Kidney (tissue), 14 donors: Measurements from ENCODE around the gene ELK4. TPM values are rescaled to one million over a fixed set of nuclear protein-coding genes. Genes with fewer than 3 reads are reported as not detected.
A peak's percentile ranks its signal among the peaks of the same experiment; 100 is the strongest.

ENCODE experiments used
- DNase-seq, 5 donors: peaks; one replicate each; pipeline ENCODE4 v3.0.0-alpha.2; 2013 to 2020
- FAIRE-seq: peaks from 2 replicates; lab custom pipeline; 2012; peaks lifted over from hg19 to GRCh38; lab: Jason Lieb, UNC
- H3K27ac ChIP-seq, 2 donors: one replicate each; pipeline ENCODE4 v1.7.0; 2013; ENCODE audit warnings: low read depth in 2 of 2, low read length in 2 of 2, inconsistent platforms in 1 of 2
- H3K27me3 ChIP-seq: one replicate; pipeline ENCODE4 v1.7.1; 2013; ENCODE audit warnings: low read length, inconsistent platforms; ENCODE audit not compliant: control insufficient read depth, insufficient read depth
- H3K36me3 ChIP-seq, 3 donors: one replicate each; pipeline versions ENCODE4 v1.7.0 to v1.7.1; 2013; ENCODE audit warnings: low read length in 3 of 3, control low read depth in 1 of 3, inconsistent platforms in 1 of 3; ENCODE audit not compliant: insufficient read depth in 3 of 3, control insufficient read depth in 2 of 3
- H3K4me1 ChIP-seq, 3 donors: one replicate each; pipeline versions ENCODE4 v1.7.0 to v1.7.1; 2013; ENCODE audit warnings: low read length in 3 of 3, inconsistent platforms in 1 of 3, low read depth in 1 of 3; ENCODE audit not compliant: control insufficient read depth in 2 of 3, insufficient read depth in 2 of 3
- H3K4me3 ChIP-seq, 3 donors: one replicate each; pipeline versions ENCODE4 v1.7.0 to v1.8.1; 2013; ENCODE audit warnings: low read length in 3 of 3, control low read depth in 1 of 3, inconsistent platforms in 1 of 3
- H3K9ac ChIP-seq, 3 donors: one replicate each; pipeline versions ENCODE4 v1.7.0 to v1.7.1; 2013; ENCODE audit warnings: low read length in 3 of 3, control low read depth in 1 of 3, inconsistent platforms in 1 of 3
- H3K9me3 ChIP-seq, 3 donors: one replicate each; pipeline versions ENCODE4 v1.7.0 to v1.7.1; 2013; ENCODE audit warnings: low read length in 3 of 3, control low read depth in 1 of 3, inconsistent platforms in 1 of 3; ENCODE audit not compliant: control insufficient read depth in 2 of 3, insufficient read depth in 1 of 3
- intact Hi-C: fragments of 100-400 bp; cut with DNase I; formaldehyde crosslinking; loops from one replicate; pipeline ENCODE4 v1.11.1; 2022
- polyA plus RNA-seq: library from polyadenylated mRNA; stranded (reverse); fragments of 350-450 nt; fragmentation: Illumina TruSeq; extraction: RNeasy Lipid Tissue Mini Kit (QIAGEN cat#74804); gene quantifications from one replicate; pipeline ENCODE4 v1.2.3, GENCODE V29; 2014; ENCODE audit warnings: low read depth, low replicate concordance; ENCODE audit not compliant: insufficient read depth
- total RNA-seq: library from RNA; stranded (reverse); fragmentation: NEBNext Ultra II Directional; extraction: Animal tissue kit (Norgen Biotek cat#: 25700); gene quantifications from one replicate; pipeline ENCODE4 v1.2.1, GENCODE V29; 2021
- TF ChIP-seq, protein P1 (sequence below): IDR thresholded peaks from 3 replicates; pipeline ENCODE4 v1.5.1; 2012; ENCODE audit warnings: mild to moderate bottlenecking, moderate library complexity, borderline replicate concordance; ENCODE audit not compliant: insufficient read depth; ENCODE audit errors: extremely low read depth
- donor health status: control.
- donor health status: control.
- donor health status: control.
- donor health status: control.
- donor health status: control.
- donor health status: DM: yes; HTN: yes; CAD: no.
- donor health status: Normal renal cell carcinoma (clear cell type).

The ELK4 gene
- total and polyA plus RNA-seq, 2 donors from 2014 or later, result 4.2 to 87.3 TPM

DNA sequence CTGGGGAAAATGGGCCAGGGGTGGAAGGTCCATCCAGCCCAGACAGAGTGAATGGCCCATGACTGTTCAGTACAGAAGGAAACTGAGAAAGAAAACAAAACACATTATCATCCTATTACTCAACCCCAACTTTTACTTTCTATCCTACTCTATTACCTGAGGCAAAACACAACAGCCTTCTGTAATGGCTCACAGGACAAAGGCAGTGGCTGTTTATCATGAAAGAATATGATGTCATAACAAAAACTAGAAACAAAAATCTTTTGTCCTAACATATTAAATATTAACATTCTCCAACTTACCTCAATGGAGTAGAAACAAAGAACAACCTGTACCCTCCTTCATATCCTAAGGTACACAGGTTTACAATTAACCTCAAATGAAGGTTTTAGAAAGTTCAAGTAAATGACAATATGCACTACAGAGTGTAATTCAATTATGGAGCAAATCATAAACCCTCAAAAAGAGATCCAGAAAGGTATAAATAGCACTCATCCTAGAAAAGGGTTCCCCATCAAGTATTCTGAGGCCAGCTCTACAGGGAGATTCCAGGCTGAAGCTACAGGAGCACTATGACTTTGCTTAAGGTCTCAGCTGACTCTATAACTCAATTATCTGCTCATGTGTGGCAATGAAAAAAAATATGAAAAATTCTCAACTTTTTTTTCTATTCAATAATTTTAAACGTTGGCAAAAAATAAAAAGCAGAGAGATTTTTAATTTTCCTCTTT is 15.1 kb downstream of the ELK4 start:
- intact Hi-C loops, result no loop called here
- peaks cover 0 to 13% (median 3%) of the 10 kb centered on the region in 3 donors for H3K4me1 ChIP-seq
- peak overlapping the region; percentile 32 to 61 for H3K27ac ChIP-seq

DNA sequence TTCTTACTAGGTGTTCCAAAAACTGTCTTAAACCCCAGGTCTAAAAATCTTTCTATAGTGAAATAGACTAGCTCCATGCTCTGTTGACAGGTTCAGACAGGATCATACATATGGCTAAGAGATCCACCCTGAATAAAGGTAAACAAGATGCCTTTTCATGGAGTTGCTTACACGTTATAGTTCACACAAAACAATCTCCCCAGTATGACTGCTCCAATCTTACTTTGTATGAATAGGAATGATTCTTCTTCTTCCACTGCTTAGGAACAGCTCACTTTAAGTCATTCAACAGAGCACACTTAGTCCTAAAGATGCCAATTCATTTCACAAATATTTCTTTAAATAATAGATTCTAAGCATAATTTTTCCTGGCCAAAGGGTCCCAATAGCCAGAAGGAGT is 16.0 kb downstream of the ELK4 start:
- Histone ChIP-seq H3K27me3 (no peaks in the 10 kb centered on the region), H3K27ac (no peak overlapping the region), H3K9ac (no peak overlapping the region), H3K9me3 (no peaks in the 10 kb centered on the region), H3K36me3 (peaks cover 5 to 25% (median 16%) of the 10 kb centered on the region in 3 donors), H3K4me1 (peaks cover 4 to 16% (median 4%) of the 10 kb centered on the region in 3 donors), H3K4me3 (no peak overlapping the region)
- TF ChIP-seq, protein P1, sequence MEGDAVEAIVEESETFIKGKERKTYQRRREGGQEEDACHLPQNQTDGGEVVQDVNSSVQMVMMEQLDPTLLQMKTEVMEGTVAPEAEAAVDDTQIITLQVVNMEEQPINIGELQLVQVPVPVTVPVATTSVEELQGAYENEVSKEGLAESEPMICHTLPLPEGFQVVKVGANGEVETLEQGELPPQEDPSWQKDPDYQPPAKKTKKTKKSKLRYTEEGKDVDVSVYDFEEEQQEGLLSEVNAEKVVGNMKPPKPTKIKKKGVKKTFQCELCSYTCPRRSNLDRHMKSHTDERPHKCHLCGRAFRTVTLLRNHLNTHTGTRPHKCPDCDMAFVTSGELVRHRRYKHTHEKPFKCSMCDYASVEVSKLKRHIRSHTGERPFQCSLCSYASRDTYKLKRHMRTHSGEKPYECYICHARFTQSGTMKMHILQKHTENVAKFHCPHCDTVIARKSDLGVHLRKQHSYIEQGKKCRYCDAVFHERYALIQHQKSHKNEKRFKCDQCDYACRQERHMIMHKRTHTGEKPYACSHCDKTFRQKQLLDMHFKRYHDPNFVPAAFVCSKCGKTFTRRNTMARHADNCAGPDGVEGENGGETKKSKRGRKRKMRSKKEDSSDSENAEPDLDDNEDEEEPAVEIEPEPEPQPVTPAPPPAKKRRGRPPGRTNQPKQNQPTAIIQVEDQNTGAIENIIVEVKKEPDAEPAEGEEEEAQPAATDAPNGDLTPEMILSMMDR, result no peak
- FAIRE-seq, result no peak
- DNase-seq, result no peak
- intact Hi-C loops, result no loop called here

More for the DNA sequence above, 15.1 kb downstream of the ELK4 start:
- no peaks in the 10 kb centered on the region for H3K27me3 ChIP-seq
- TF ChIP-seq, protein P1, result no peak
- no peaks in the 10 kb centered on the region for H3K9me3 ChIP-seq
- FAIRE-seq (peak; percentile 8), DNase-seq (no peak)
- H3K9ac ChIP-seq, result no peak overlapping the region
- no peak overlapping the region for H3K4me3 ChIP-seq
- H3K36me3 ChIP-seq, result peaks cover 5 to 25% (median 16%) of the 10 kb centered on the region in 3 donors

DNA sequence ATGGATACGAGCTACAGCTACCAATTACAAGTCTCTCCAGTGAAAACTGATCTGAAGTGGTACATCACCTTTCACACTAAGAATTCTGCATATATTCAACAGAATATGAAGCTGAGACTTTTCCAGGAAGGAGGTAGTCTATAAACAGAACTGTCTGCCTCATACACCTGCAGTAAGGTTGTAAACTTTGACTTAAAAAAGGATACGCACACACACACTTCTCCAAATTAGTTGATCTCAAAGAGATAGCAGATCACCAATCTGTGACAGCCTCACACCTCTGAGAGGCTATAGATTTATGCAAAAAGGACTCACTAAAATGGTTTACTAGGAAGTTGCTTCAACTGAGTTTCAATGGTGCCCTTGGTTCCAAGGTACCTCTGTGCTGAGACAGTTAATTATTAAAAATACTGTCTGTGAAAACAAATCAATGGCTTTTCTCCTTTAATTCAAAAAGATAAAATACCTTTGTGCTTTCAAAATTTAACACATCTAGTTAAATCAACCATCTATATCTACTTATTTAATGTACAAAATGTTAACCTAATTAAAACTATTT is 17.9 kb downstream of the ELK4 start:
- no peaks in the 10 kb centered on the region for H3K27me3 ChIP-seq
- H3K27ac ChIP-seq, result peak overlapping the region; percentile 25 to 35
- H3K9ac ChIP-seq, result no peak overlapping the region
- no peaks in the 10 kb centered on the region for H3K9me3 ChIP-seq
- DNase-seq, result no peak
- H3K36me3 ChIP-seq, result peaks cover 2 to 16% (median 11%) of the 10 kb centered on the region in 3 donors
- peaks cover 4 to 16% (median 4%) of the 10 kb centered on the region in 3 donors for H3K4me1 ChIP-seq
- intact Hi-C loops, result no loop called here
- H3K4me3 ChIP-seq, result no peak overlapping the region
- no peak for FAIRE-seq
- TF ChIP-seq, protein P1, result no peak
